K562 (cell line): ENCODE results near the gene TDRD3. TPM values are rescaled to one million over a fixed set of nuclear protein-coding genes. Genes with fewer than 3 reads are reported as not detected.

Experiments
- ATAC-seq: fragments of 200-7000 bp; cut with Tn5 transposase; 3 replicates; pipeline ENCODE4 v1.9.1; 2020; ENCODE audit warnings: moderate library complexity
- BruUV-seq: library from RNA; stranded (reverse); fragments of 400-500 nt; replicated peaks from 2 replicates; lab custom pipeline; 2021; lab: Mats Ljungman, UMichigan
- CTCF ChIA-PET: fragments of 300-600 bp; formaldehyde crosslinking; extraction: SDS; loops from one replicate; lab custom pipeline; 2021; ENCODE audit warnings: low intra/inter-chr PET ratio; lab: Yijun Ruan, JAX
- POLR2A ChIA-PET: fragments of 300-600, 350-650 bp; sonication (Branson Sonifier 250); formaldehyde crosslinking; extraction: SDS; loops from one replicate; lab custom pipeline; 2021; ENCODE audit warnings: antibody characterized with exemption, inconsistent platforms; lab: Yijun Ruan, JAX
- DNase-seq, 4 experiments: peaks; one replicate each; pipeline versions ENCODE4 v3.0.0 to v3.0.0-alpha.2; 2011 to 2018; ENCODE audit warnings: low spot score in 3 of 4, mixed read lengths in 3 of 4; ENCODE audit errors: extremely low read depth in 1 of 4
- FAIRE-seq: peaks from 2 replicates; lab custom pipeline; 2011; peaks lifted over from hg19 to GRCh38; lab: Jason Lieb, UNC
- H2AFZ ChIP-seq: 2 replicates; pipeline ENCODE4 v1.6.0; 2011; ENCODE audit warnings: low read depth, low read length, control low read depth, inconsistent platforms
- H3K27ac ChIP-seq: fragments of 200-600 bp; 3 replicates; pipeline ENCODE4 v1.8.0; 2011; ENCODE audit warnings: low read depth, mild to moderate bottlenecking, control low read depth, inconsistent platforms, low read length, moderate library complexity, mixed read lengths; ENCODE audit errors: extremely low read depth
- H3K27me3 ChIP-seq, 2 experiments: fragments of 300-600 bp in 1 of 2; 2 replicates in 1 of 2; 3 replicates in 1 of 2; pipeline versions ENCODE4 v1.6.0 to v1.8.0; 2011; ENCODE audit warnings: inconsistent platforms in 2 of 2, low read length in 2 of 2, mild to moderate bottlenecking in 1 of 2, mixed read lengths in 1 of 2, moderate library complexity in 1 of 2; ENCODE audit not compliant: control insufficient read depth in 2 of 2, insufficient read depth in 2 of 2
- H3K36me3 ChIP-seq: fragments of 300-600 bp; 3 replicates; pipeline ENCODE4 v1.8.0; 2011; ENCODE audit warnings: mild to moderate bottlenecking, low read length, inconsistent platforms; ENCODE audit not compliant: control insufficient read depth, insufficient read depth
- H3K4me1 ChIP-seq, 2 experiments: fragments of 200-600 bp in 1 of 2; replicated peaks in 1 of 2; 2 replicates in 1 of 2; 3 replicates in 1 of 2; pipeline versions ENCODE4 v1.5.1 to v1.8.0; 2011; ENCODE audit warnings: inconsistent platforms in 2 of 2, low read length in 2 of 2, mild to moderate bottlenecking in 1 of 2, mixed read lengths in 1 of 2, moderate library complexity in 1 of 2; ENCODE audit not compliant: control insufficient read depth in 2 of 2, insufficient read depth in 2 of 2
- H3K4me2 ChIP-seq: 2 replicates; pipeline ENCODE4 v1.6.1; 2011; ENCODE audit warnings: low read length, control low read depth, inconsistent platforms, mixed read lengths; ENCODE audit not compliant: insufficient read depth
- H3K4me3 ChIP-seq: fragments of 200-600 bp; sonication (generic), shearing (Covaris generic); 2 replicates; pipeline ENCODE4 v1.5.1; 2016; ENCODE audit warnings: control low read depth, inconsistent platforms
- H3K79me2 ChIP-seq: fragments of 200-600 bp; 3 replicates; pipeline ENCODE4 v1.8.0; 2011; ENCODE audit warnings: low read length, inconsistent platforms; ENCODE audit not compliant: control insufficient read depth, insufficient read depth
- H3K9ac ChIP-seq, 2 experiments: 2 replicates each; pipeline versions ENCODE4 v1.6.0 to v1.6.1; 2011; ENCODE audit warnings: low read depth in 2 of 2, low read length in 2 of 2, control low read depth in 1 of 2, inconsistent platforms in 1 of 2, mild to moderate bottlenecking in 1 of 2, mixed read lengths in 1 of 2; ENCODE audit not compliant: insufficient read depth in 1 of 2
- H3K9me1 ChIP-seq: one replicate; pipeline ENCODE4 v1.6.0; 2011; ENCODE audit warnings: inconsistent platforms, mild to moderate bottlenecking, low read length, moderate library complexity; ENCODE audit not compliant: control insufficient read depth, insufficient read depth
- H3K9me3 ChIP-seq: replicated peaks from 2 replicates; pipeline ENCODE4 v1.5.1; 2011; ENCODE audit warnings: low read depth, low read length, inconsistent platforms; ENCODE audit not compliant: control insufficient read depth, insufficient read depth
- H4K20me1 ChIP-seq: replicated peaks from 2 replicates; pipeline ENCODE4 v1.6.1; 2011; ENCODE audit warnings: low read length, inconsistent platforms, mixed read lengths; ENCODE audit not compliant: control insufficient read depth, insufficient read depth
- CEBPG ChIP-seq, 3 experiments: fragments of 200-800 bp in 1 of 3; sonication (Bioruptor generic) in 1 of 3; sonication (generic) in 1 of 3; formaldehyde crosslinking in 1 of 3; IDR thresholded peaks in 2 of 3; conservative IDR thresholded peaks in 1 of 3; 2 replicates each; pipeline versions ENCODE4 v1.6.1 to v1.8.0; 2016 to 2022; ENCODE audit warnings: missing compliant biosample characterization in 2 of 3, missing genetic modification characterization in 2 of 3, mild to moderate bottlenecking in 1 of 3, missing genetic modification reagents in 1 of 3
- FOXO4 ChIP-seq: fragments of 450-650 bp; formaldehyde crosslinking; IDR thresholded peaks from 2 replicates; pipeline ENCODE4 v1.4.0; 2020; ENCODE audit warnings: mild to moderate bottlenecking, moderate library complexity
- GMEB1 ChIP-seq: fragments of 250-450 bp; sonication (Bioruptor Pico); IDR thresholded peaks from 2 replicates; pipeline ENCODE4 v1.4.0; 2020; ENCODE audit warnings: mild to moderate bottlenecking
- JUND ChIP-seq, 2 experiments: IDR thresholded peaks; 2 replicates in 1 of 2; 3 replicates in 1 of 2; pipeline ENCODE4 v1.6.1; 2011; ENCODE audit warnings: borderline replicate concordance in 2 of 2, low read depth in 2 of 2, low read length in 2 of 2, improper control_type of control experiment in 1 of 2, missing biosample characterization in 1 of 2, missing genetic modification characterization in 1 of 2, missing genetic modification reagents in 1 of 2
- KAT8 ChIP-seq: fragments of 450-650 bp; IDR thresholded peaks from 2 replicates; pipeline ENCODE4 v1.6.1; 2016; ENCODE audit warnings: low read depth, mild to moderate bottlenecking
- NUFIP1 ChIP-seq: fragments of 450-650 bp; IDR thresholded peaks from 2 replicates; pipeline ENCODE4 v1.6.1; 2018; ENCODE audit not compliant: partially characterized antibody
- RHOXF2B ChIP-seq: fragments of 250-450 bp; sonication (Bioruptor Pico); conservative IDR thresholded peaks from 2 replicates; pipeline ENCODE4 v1.5.1; 2021
- SAP30 ChIP-seq: fragments of 200-600 bp; sonication (generic); IDR thresholded peaks from 2 replicates; pipeline ENCODE4 v1.6.1; 2012; ENCODE audit warnings: borderline replicate concordance, low read depth, mild to moderate bottlenecking, moderate library complexity, low read length, control low read depth, inconsistent platforms; ENCODE audit not compliant: insufficient read depth, poor library complexity, severe bottlenecking
- TARDBP ChIP-seq: fragments of 450-650 bp; IDR thresholded peaks from 2 replicates; pipeline ENCODE4 v1.6.1; 2016
- TFE3 ChIP-seq: fragments of 450-650 bp; formaldehyde crosslinking; IDR thresholded peaks from 2 replicates; pipeline ENCODE4 v1.4.0; 2020; ENCODE audit warnings: mild to moderate bottlenecking, mixed read lengths
- ZNF12 ChIP-seq: sonication (generic); formaldehyde crosslinking; IDR thresholded peaks from 2 replicates; pipeline ENCODE4 v1.4.0; 2020; ENCODE audit warnings: mild to moderate bottlenecking, missing genetic modification reagents
- ZNF398 ChIP-seq: fragments of 250-450 bp; sonication (Bioruptor Pico); IDR thresholded peaks from 2 replicates; pipeline ENCODE4 v1.8.0; 2021; ENCODE audit warnings: moderate library complexity, mild to moderate bottlenecking, inconsistent platforms
- ZNF644 ChIP-seq: fragments of 200-800 bp; sonication (Bioruptor generic); IDR thresholded peaks from 2 replicates; pipeline ENCODE4 v1.6.1; 2016; ENCODE audit warnings: low read depth, missing genetic modification characterization, missing compliant biosample characterization
- in situ Hi-C: fragments of 300-500 bp; cut with MboI; formaldehyde crosslinking; loops from 4 replicates; pipeline ENCODE4 v1.15.0; 2018; ENCODE audit warnings: inconsistent platforms, mixed read lengths
- intact Hi-C: fragments of 100-400 bp; cut with micrococcal nuclease; formaldehyde crosslinking; loops from 2 replicates; pipeline ENCODE4 v1.14.2; 2022
- polyA plus RNA-seq, 8 experiments: library from polyadenylated mRNA; depleted of rRNA in 4 of 8; stranded (reverse) in 5 of 8; unstranded in 3 of 8; fragments of >200 nt; fragmentation: Nextera tagmentation in 2 of 8; fragmentation: Illumina TruSeq in 1 of 8; extraction: Ambion mirVana in 2 of 8; extraction: Trizol in 1 of 8; gene quantifications; 2 replicates each; pipeline versions ENCODE4 v1.2.1 to v1.2.3, GENCODE V29; 2011 to 2014; ENCODE audit warnings: inconsistent platforms in 1 of 8, missing spikeins in 1 of 8
- total RNA-seq, 7 experiments: library from RNA; depleted of rRNA in 6 of 7; stranded (reverse); fragments of >200 nt in 6 of 7; fragmentation: Illumina TruSeq in 2 of 7; extraction: Trizol in 2 of 7; gene quantifications; 2 replicates each; pipeline versions ENCODE4 v1.2.1 to v1.2.3, GENCODE V29; 2011 to 2021; ENCODE audit warnings: low replicate concordance in 1 of 7

The TDRD3 gene
- total and polyA plus RNA-seq, 9 of the 15 experiments (the other 6 are each of a cell fraction or from before 2014, with no cell fraction given) = 3.6 to 16.4 (median 9.5) TPM

- H3K9me1 ChIP-seq = no peaks in the 10 kb centered on the region
- H3K4me3 ChIP-seq = no peak overlapping the region
- no peaks in the 10 kb centered on the region for H4K20me1 ChIP-seq
- CTCF ChIA-PET = no interaction called here
- DNase-seq = no peak
- in situ Hi-C loops (loop anchor here (10.0 kb wide), 1 partner anchor 136 kb away; no protein-coding TSS in a partner anchor), intact Hi-C loops (no loop called here)
- no peaks in the 10 kb centered on the region for H3K36me3 ChIP-seq
- no peak overlapping the region for H3K27ac ChIP-seq
- H3K9ac ChIP-seq = no peak overlapping the region
- H3K4me2 ChIP-seq = no peak overlapping the region
- ATAC-seq = no peak
- FAIRE-seq = no peak
- no peak overlapping the region for H2AFZ ChIP-seq
- TF ChIP-seq ZNF644 (tag) (no peak), FOXO4 (no peak), ZNF398 (CRISPR knock-in tag) (no peak), SAP30 (no peak), TARDBP (no peak), TFE3 (no peak), RHOXF2B (CRISPR knock-in tag) (no peak), JUND (IDR thresholded peaks at IDR 0.05; ENCODE audit: borderline replicate concordance, low read depth, low read length) (no peak), JUND (tag; IDR thresholded peaks at IDR 0.05; ENCODE audit: borderline replicate concordance, low read depth, low read length) (no peak), GMEB1 (CRISPR knock-in tag) (no peak), ZNF12 (CRISPR knock-in tag) (no peak), CEBPG (CRISPR knock-in tag; IDR thresholded peaks at IDR 0.05) (no peak), CEBPG (tag; conservative IDR thresholded peaks at IDR 0.05 in 1 of 2, IDR thresholded peaks at IDR 0.05 in 1 of 2) (no peak), NUFIP1 (no peak), KAT8 (no peak)
- POLR2A ChIA-PET = no interaction called here
- no peaks in the 10 kb centered on the region for H3K9me3 ChIP-seq
- no TSS peak for BruUV-seq
- H3K79me2 ChIP-seq = no peaks in the 10 kb centered on the region
- H3K27me3 ChIP-seq = no peaks in the 10 kb centered on the region
- H3K4me1 ChIP-seq = no peaks in the 10 kb centered on the region
Measured at GRCh38 chr13:60479273-60479672, 82.3 kb downstream of the TDRD3 start.
